SU-DHL-6 (cell line): ENCODE measurements around the gene CFAP161.

ENCODE experiments used
- CTCF ChIP-seq: fragments of 200-600 bp; sonication (generic); IDR thresholded peaks from one replicate; pipeline ENCODE4 v1.5.1; 2017; ENCODE audit warnings: antibody characterized with exemption, mild to moderate bottlenecking, low read length, moderate library complexity; ENCODE audit not compliant: insufficient read depth, poor library complexity, severe bottlenecking
- EZH2phosphoT487 ChIP-seq: fragments of 200-600 bp; sonication (generic), shearing (Covaris generic); conservative IDR thresholded peaks from 2 replicates; pipeline ENCODE4 v1.6.1; 2018; ENCODE audit warnings: mild to moderate bottlenecking, antibody characterized with exemption, low read length, moderate library complexity, mixed read lengths

- no peak for TF ChIP-seq CTCF
- no peak for TF ChIP-seq EZH2phosphoT487
Measured at GRCh38 chr15:81087066-81087465, 47.0 kb upstream of the CFAP161 start.
